SK-N-SH treated with all-trans-retinoic acid at 6 μM for 48 hours (cell line): ENCODE data around the gene PAX3.

Experiments used
- ATAC-seq: fragments of 200-7000 bp; cut with Tn5 transposase; 3 replicates; pipeline ENCODE4 v1.9.1; 2020; ENCODE audit warnings: mild to moderate bottlenecking, moderate library complexity
- ARNTL ChIP-seq: fragments of 450-650 bp; formaldehyde crosslinking; IDR thresholded peaks from 2 replicates; pipeline ENCODE4 v1.5.0; 2020; ENCODE audit warnings: low read depth, mild to moderate bottlenecking, moderate library complexity, borderline replicate concordance
- BACH2 ChIP-seq: fragments of 250-450 bp; sonication (Bioruptor Pico); IDR thresholded peaks from 2 replicates; pipeline ENCODE4 v1.9.0; 2021; ENCODE audit warnings: mild to moderate bottlenecking, borderline replicate concordance
- CSDC2 ChIP-seq: fragments of 250-450 bp; sonication (Bioruptor Pico); IDR thresholded peaks from 2 replicates; pipeline ENCODE4 v1.5.0; 2020; ENCODE audit warnings: mild to moderate bottlenecking, moderate library complexity
- ESRRG ChIP-seq: fragments of 250-450 bp; sonication (Bioruptor Pico); IDR thresholded peaks from 2 replicates; pipeline ENCODE4 v1.6.1; 2021; ENCODE audit warnings: mild to moderate bottlenecking
- GLIS3 ChIP-seq: fragments of 250-450 bp; sonication (Bioruptor Pico); IDR thresholded peaks from 2 replicates; pipeline ENCODE4 v1.5.0; 2020; ENCODE audit warnings: mild to moderate bottlenecking, moderate library complexity
- OSR1 ChIP-seq: fragments of 250-450 bp; sonication (Bioruptor Pico); IDR thresholded peaks from 2 replicates; pipeline ENCODE4 v1.8.0; 2022; ENCODE audit warnings: moderate library complexity, mild to moderate bottlenecking, inconsistent platforms
- PPARA ChIP-seq: fragments of 250-450 bp; sonication (Bioruptor Pico); IDR thresholded peaks from 2 replicates; pipeline ENCODE4 v1.5.0; 2020; ENCODE audit warnings: mild to moderate bottlenecking, borderline replicate concordance
- RARB ChIP-seq: fragments of 250-450 bp; sonication (Bioruptor Pico); IDR thresholded peaks from 2 replicates; pipeline ENCODE4 v1.8.0; 2021; ENCODE audit warnings: mild to moderate bottlenecking, moderate library complexity
- SNAI2 ChIP-seq: fragments of 250-450 bp; sonication (Bioruptor Pico); IDR thresholded peaks from 2 replicates; pipeline ENCODE4 v1.5.0; 2020; ENCODE audit warnings: mild to moderate bottlenecking, moderate library complexity
- TCF4 ChIP-seq: fragments of 250-450 bp; sonication (Bioruptor Pico); IDR thresholded peaks from 2 replicates; pipeline ENCODE4 v1.8.0; 2021; ENCODE audit warnings: mild to moderate bottlenecking, moderate library complexity, borderline replicate concordance
- TOX ChIP-seq: fragments of 250-450 bp; sonication (Bioruptor Pico); IDR thresholded peaks from 2 replicates; pipeline ENCODE4 v1.8.0; 2021; ENCODE audit warnings: mild to moderate bottlenecking, moderate library complexity, borderline replicate concordance
- ZC3H10 ChIP-seq: fragments of 250-450 bp; sonication (Bioruptor Pico); IDR thresholded peaks from 2 replicates; pipeline ENCODE4 v1.5.1; 2021; ENCODE audit warnings: mild to moderate bottlenecking, moderate library complexity
- ZFP3 ChIP-seq: fragments of 250-450 bp; sonication (Bioruptor Pico); IDR thresholded peaks from 2 replicates; pipeline ENCODE4 v1.5.0; 2020; ENCODE audit warnings: mild to moderate bottlenecking, moderate library complexity
- ZFP30 ChIP-seq: fragments of 450-650 bp; formaldehyde crosslinking; IDR thresholded peaks from 2 replicates; pipeline ENCODE4 v1.5.0; 2022; ENCODE audit warnings: mild to moderate bottlenecking, moderate library complexity
- ZNF565 ChIP-seq: fragments of 450-650 bp; formaldehyde crosslinking; conservative IDR thresholded peaks from 2 replicates; pipeline ENCODE4 v1.5.0; 2020; ENCODE audit warnings: low read depth, mild to moderate bottlenecking, moderate library complexity
- ZNF70 ChIP-seq: fragments of 450-650 bp; formaldehyde crosslinking; IDR thresholded peaks from 2 replicates; pipeline ENCODE4 v1.5.0; 2020; ENCODE audit warnings: mild to moderate bottlenecking, moderate library complexity
- ZNF8 ChIP-seq: fragments of 450-650 bp; formaldehyde crosslinking; IDR thresholded peaks from 2 replicates; pipeline ENCODE4 v1.5.0; 2020; ENCODE audit warnings: mild to moderate bottlenecking, moderate library complexity
- TF ChIP-seq, protein P1 (sequence below): fragments of 250-450 bp; sonication (Bioruptor Pico); IDR thresholded peaks from 2 replicates; pipeline ENCODE4 v1.5.0; 2020; ENCODE audit warnings: mild to moderate bottlenecking, moderate library complexity
- TF ChIP-seq, protein P2 (sequence below): fragments of 250-450 bp; sonication (Bioruptor Pico); IDR thresholded peaks from 2 replicates; pipeline ENCODE4 v1.8.0; 2021; ENCODE audit warnings: low read depth, mild to moderate bottlenecking, moderate library complexity, borderline replicate concordance
- TF ChIP-seq, protein P3 (sequence below): fragments of 250-450 bp; sonication (Bioruptor Pico); IDR thresholded peaks from 2 replicates; pipeline ENCODE4 v1.8.0; 2020; ENCODE audit warnings: mild to moderate bottlenecking, moderate library complexity, borderline replicate concordance
- TF ChIP-seq, protein P4 (sequence below): fragments of 250-450 bp; sonication (Bioruptor Pico); IDR thresholded peaks from 2 replicates; pipeline ENCODE4 v1.5.1; 2020; ENCODE audit warnings: low read depth, mild to moderate bottlenecking, moderate library complexity

Gene PAX3

DNA sequence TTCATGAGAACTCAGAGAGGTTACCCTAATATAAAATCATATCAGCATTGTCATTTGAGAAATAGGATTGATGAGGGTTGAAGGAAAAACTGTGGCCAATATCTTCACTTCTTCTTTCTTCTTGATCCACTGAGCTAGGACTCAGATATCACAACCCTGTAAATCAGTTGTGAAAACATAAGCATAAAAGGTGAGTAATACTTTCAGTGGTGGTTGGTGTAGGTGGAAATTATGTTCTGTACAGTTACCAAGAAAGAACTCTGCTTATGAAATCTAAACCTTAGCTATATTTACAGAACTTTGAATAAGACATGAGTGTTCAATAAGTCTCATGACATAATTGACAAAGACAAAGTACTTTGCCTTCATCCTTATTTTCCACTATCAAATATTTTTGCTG lies 56.3 kb downstream of the PAX3 start (continued):
- TF ChIP-seq, protein P1, sequence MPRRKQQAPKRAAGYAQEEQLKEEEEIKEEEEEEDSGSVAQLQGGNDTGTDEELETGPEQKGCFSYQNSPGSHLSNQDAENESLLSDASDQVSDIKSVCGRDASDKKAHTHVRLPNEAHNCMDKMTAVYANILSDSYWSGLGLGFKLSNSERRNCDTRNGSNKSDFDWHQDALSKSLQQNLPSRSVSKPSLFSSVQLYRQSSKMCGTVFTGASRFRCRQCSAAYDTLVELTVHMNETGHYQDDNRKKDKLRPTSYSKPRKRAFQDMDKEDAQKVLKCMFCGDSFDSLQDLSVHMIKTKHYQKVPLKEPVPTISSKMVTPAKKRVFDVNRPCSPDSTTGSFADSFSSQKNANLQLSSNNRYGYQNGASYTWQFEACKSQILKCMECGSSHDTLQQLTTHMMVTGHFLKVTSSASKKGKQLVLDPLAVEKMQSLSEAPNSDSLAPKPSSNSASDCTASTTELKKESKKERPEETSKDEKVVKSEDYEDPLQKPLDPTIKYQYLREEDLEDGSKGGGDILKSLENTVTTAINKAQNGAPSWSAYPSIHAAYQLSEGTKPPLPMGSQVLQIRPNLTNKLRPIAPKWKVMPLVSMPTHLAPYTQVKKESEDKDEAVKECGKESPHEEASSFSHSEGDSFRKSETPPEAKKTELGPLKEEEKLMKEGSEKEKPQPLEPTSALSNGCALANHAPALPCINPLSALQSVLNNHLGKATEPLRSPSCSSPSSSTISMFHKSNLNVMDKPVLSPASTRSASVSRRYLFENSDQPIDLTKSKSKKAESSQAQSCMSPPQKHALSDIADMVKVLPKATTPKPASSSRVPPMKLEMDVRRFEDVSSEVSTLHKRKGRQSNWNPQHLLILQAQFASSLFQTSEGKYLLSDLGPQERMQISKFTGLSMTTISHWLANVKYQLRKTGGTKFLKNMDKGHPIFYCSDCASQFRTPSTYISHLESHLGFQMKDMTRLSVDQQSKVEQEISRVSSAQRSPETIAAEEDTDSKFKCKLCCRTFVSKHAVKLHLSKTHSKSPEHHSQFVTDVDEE (CRISPR knock-in tag): no peak

DNA sequence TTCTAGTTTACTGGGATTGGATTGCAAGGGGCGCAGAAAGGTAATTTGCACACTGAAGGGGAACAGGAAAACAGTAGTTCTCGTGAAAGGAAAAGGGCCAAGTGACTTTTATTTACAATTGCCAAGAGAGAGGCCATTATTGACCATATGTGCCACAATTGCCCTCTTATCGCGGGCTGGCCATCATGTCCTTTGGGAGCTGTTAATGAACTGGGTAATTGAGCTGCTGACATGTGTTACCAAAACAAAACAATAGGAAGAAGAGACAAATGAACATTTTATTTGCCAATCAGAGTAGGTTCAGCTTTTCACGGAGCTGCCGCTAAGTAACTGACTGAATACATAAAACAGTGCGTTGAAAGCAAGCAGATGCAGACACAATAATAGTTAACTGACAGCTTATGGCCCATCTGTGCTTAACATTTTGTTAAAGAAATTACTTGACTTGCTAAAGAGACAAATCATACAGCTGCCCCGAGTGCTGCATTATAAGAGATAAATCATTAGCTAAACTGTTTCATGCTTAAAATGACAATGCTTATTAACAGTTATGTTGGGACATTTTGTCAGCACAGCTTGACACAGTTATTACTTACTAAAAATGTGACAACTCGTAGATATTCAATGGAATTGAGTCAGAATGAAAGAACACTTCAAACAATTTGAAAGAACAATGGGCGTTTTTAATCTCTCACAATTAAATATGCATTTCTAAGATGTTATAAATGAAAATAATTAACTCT lies 57.5 kb downstream of the PAX3 start:
- TF ChIP-seq PPARA (CRISPR knock-in tag) (no peak), TCF4 (CRISPR knock-in tag) (no peak), RARB (CRISPR knock-in tag) (no peak), ZNF70 (CRISPR knock-in tag) (no peak), SNAI2 (CRISPR knock-in tag) (no peak), ZNF8 (CRISPR knock-in tag) (no peak)
- TF ChIP-seq, protein P2, sequence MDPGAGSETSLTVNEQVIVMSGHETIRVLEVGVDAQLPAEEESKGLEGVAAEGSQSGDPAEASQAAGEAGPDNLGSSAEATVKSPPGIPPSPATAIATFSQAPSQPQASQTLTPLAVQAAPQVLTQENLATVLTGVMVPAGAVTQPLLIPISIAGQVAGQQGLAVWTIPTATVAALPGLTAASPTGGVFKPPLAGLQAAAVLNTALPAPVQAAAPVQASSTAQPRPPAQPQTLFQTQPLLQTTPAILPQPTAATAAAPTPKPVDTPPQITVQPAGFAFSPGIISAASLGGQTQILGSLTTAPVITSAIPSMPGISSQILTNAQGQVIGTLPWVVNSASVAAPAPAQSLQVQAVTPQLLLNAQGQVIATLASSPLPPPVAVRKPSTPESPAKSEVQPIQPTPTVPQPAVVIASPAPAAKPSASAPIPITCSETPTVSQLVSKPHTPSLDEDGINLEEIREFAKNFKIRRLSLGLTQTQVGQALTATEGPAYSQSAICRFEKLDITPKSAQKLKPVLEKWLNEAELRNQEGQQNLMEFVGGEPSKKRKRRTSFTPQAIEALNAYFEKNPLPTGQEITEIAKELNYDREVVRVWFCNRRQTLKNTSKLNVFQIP: no peak
- TF ChIP-seq, protein P3, sequence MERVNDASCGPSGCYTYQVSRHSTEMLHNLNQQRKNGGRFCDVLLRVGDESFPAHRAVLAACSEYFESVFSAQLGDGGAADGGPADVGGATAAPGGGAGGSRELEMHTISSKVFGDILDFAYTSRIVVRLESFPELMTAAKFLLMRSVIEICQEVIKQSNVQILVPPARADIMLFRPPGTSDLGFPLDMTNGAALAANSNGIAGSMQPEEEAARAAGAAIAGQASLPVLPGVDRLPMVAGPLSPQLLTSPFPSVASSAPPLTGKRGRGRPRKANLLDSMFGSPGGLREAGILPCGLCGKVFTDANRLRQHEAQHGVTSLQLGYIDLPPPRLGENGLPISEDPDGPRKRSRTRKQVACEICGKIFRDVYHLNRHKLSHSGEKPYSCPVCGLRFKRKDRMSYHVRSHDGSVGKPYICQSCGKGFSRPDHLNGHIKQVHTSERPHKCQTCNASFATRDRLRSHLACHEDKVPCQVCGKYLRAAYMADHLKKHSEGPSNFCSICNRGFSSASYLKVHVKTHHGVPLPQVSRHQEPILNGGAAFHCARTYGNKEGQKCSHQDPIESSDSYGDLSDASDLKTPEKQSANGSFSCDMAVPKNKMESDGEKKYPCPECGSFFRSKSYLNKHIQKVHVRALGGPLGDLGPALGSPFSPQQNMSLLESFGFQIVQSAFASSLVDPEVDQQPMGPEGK (CRISPR knock-in tag): no peak
- ATAC-seq: no peak

DNA sequence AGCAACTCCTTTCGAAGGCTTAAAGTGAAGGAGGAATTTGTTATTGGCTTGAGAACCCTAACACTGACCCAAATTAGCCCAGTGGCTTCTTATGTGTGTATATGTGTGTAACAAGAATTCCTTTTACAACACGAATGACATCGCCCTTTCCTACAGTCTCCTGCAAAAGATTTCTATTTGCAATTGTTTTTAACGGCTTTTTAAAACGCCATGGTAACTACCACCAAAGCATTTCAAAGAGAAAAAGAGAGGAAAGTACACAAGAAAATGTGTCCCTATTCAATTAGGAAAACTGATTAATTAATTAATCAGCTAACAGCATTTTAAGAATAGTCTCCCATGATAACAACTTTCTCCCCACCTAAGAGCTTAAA lies 58.1 kb downstream of the PAX3 start:
- no peak for ATAC-seq
- TF ChIP-seq, protein P3 (CRISPR knock-in tag): no peak
- TF ChIP-seq ZFP3 (CRISPR knock-in tag) (no peak), SNAI2 (CRISPR knock-in tag) (no peak), ZNF565 (CRISPR knock-in tag) (no peak), ZFP30 (CRISPR knock-in tag) (no peak), CSDC2 (CRISPR knock-in tag) (no peak), ARNTL (no peak), RARB (CRISPR knock-in tag) (no peak), ESRRG (CRISPR knock-in tag) (no peak), ZNF8 (CRISPR knock-in tag) (no peak), OSR1 (CRISPR knock-in tag) (no peak), TOX (no peak), PPARA (CRISPR knock-in tag) (no peak), ZC3H10 (CRISPR knock-in tag) (no peak), GLIS3 (CRISPR knock-in tag) (no peak), ZNF70 (CRISPR knock-in tag) (no peak), BACH2 (CRISPR knock-in tag) (no peak)
- TF ChIP-seq, protein P2: no peak
- TF ChIP-seq, protein P4, sequence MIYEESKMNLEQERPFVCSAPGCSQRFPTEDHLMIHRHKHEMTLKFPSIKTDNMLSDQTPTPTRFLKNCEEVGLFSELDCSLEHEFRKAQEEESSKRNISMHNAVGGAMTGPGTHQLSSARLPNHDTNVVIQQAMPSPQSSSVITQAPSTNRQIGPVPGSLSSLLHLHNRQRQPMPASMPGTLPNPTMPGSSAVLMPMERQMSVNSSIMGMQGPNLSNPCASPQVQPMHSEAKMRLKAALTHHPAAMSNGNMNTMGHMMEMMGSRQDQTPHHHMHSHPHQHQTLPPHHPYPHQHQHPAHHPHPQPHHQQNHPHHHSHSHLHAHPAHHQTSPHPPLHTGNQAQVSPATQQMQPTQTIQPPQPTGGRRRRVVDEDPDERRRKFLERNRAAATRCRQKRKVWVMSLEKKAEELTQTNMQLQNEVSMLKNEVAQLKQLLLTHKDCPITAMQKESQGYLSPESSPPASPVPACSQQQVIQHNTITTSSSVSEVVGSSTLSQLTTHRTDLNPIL (CRISPR knock-in tag): no peak
